Activated CD4-positive, alpha-beta T cell treated with anti-CD3 and anti-CD28 coated beads, Interleukin-2, amount 50 U/mL, for 24 hours (primary cell): ENCODE results near the gene ROS1.

Experiments
- DNase-seq, 2 donors: peaks; one replicate each; pipeline ENCODE4 v3.0.0-alpha.2; 2020; ENCODE audit warnings: low read depth in 1 of 2, low spot score in 1 of 2

Gene ROS1

GRCh38 chr6:117441824-117442264 is 16.1 kb upstream of the ROS1 start:
- no peak for DNase-seq

GRCh38 chr6:117440706-117441525 is 15.2 kb upstream of the ROS1 start:
- no peak for DNase-seq

GRCh38 chr6:117432273-117432672 is 6.5 kb upstream of the ROS1 start:
- DNase-seq: no peak

GRCh38 chr6:117423754-117424153 is 2.0 kb downstream of the ROS1 start:
- no peak for DNase-seq

- no peak for DNase-seq
Measured at GRCh38 chr6:117418320-117418719, 7.4 kb downstream of the ROS1 start.

GRCh38 chr6:117417851-117418250 is 7.9 kb downstream of the ROS1 start:
- no peak for DNase-seq

GRCh38 chr6:117414770-117415169 is 11.0 kb downstream of the ROS1 start:
- DNase-seq: no peak

- no peak for DNase-seq
Measured at GRCh38 chr6:117411474-117411873, 14.3 kb downstream of the ROS1 start.

- no peak for DNase-seq
Measured at GRCh38 chr6:117409863-117410262, 15.9 kb downstream of the ROS1 start.

- DNase-seq: no peak
Measured at GRCh38 chr6:117409420-117409819, 16.3 kb downstream of the ROS1 start.

GRCh38 chr6:117404548-117404947 is 21.2 kb downstream of the ROS1 start:
- DNase-seq: no peak

GRCh38 chr6:117401799-117402198 is 23.9 kb downstream of the ROS1 start:
- DNase-seq: no peak

GRCh38 chr6:117399924-117400323 is 25.8 kb downstream of the ROS1 start:
- DNase-seq: no peak

- no peak for DNase-seq
Measured at GRCh38 chr6:117399126-117399525, 26.6 kb downstream of the ROS1 start.

- no peak for DNase-seq
Measured at GRCh38 chr6:117397536-117398227, 28.1 kb downstream of the ROS1 start.

GRCh38 chr6:117396228-117396627 is 29.5 kb downstream of the ROS1 start:
- no peak for DNase-seq

GRCh38 chr6:117395164-117395563 is 30.6 kb downstream of the ROS1 start:
- DNase-seq: no peak

- DNase-seq: no peak
Measured at GRCh38 chr6:117393045-117393444, 32.7 kb downstream of the ROS1 start.

- no peak for DNase-seq
Measured at GRCh38 chr6:117391874-117392583, 33.7 kb downstream of the ROS1 start.

- DNase-seq: no peak
Measured at GRCh38 chr6:117389227-117390057, 36.3 kb downstream of the ROS1 start.

GRCh38 chr6:117387454-117387974 is 38.2 kb downstream of the ROS1 start:
- DNase-seq: no peak
